HG03571 (cell line): ENCODE data around the gene HLA-DQA1.
A peak's percentile ranks its signal among the peaks of the same experiment; 100 is the strongest.
"Not testable (repeated sequence)": the region's sequence is repeated elsewhere in the genome, so short reads cannot be mapped to it uniquely, and the experiment has no call there.

Experiments used
- ATAC-seq: cut with Tn5 transposase; IDR thresholded peaks from one replicate; pipeline ENCODE4 v1.9.1; 2021; ENCODE audit not compliant: unreplicated experiment

The HLA-DQA1 gene

GRCh38 chr6:32657819-32658218 lies 20.6 kb downstream of the HLA-DQA1 start:
- ATAC-seq, result not testable (repeated sequence)

- ATAC-seq, result no peak
These were observed 21.2 kb downstream of the HLA-DQA1 start for GRCh38 chr6:32658268-32658897.

- ATAC-seq, result no peak
These were observed 22.8 kb downstream of the HLA-DQA1 start for GRCh38 chr6:32659856-32660595.

GRCh38 chr6:32662099-32662498 lies 24.9 kb downstream of the HLA-DQA1 start:
- ATAC-seq, result no peak

DNA sequence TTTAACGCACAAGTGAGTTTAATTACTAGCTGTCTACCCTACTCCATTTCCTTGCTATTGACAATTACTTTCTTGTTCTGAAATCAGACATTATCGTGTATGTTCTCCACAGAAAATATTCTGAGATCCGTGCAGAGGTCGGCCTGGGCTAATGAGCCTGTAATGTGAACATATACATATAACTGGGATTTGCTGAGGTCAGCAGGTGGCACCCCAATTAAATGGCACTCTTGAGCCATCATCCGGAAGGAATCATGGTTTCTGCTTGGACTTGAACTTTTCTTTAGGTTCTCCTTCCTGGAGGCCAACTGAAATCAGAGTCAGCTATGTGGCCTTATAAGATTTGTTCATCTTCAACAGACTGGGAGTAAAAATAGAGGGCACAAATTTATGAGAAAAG lies 25.6 kb downstream of the HLA-DQA1 start:
- ATAC-seq, result no peak

GRCh38 chr6:32664354-32664753 lies 27.1 kb downstream of the HLA-DQA1 start:
- ATAC-seq, result no peak

- ATAC-seq, result no peak
These were observed 27.7 kb downstream of the HLA-DQA1 start for GRCh38 chr6:32664827-32665362.

DNA sequence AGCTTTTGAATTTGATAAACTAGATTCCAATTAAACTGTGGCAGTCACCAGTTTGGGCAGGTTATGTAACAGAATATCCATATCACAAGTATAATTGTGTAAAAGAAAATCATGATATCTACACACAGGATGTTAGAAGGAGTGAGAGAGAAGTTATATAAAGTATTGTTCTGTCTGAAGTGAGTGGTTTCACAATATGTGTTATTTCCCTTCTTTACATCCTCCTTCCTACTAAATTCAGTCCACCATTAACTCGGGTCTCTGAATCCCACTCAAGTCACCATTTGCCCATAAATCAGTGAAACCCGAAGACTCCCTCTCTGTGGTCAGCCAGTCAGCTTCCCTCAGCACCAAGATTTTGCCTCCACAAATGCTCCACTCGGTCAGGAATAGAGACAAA lies 28.5 kb downstream of the HLA-DQA1 start:
- no peak for ATAC-seq

- ATAC-seq, result no peak
These were observed 29.5 kb downstream of the HLA-DQA1 start, which contains the start of gene HLA-DQB1 for GRCh38 chr6:32666420-32667300. Gene HLA-DQB1, minus strand, starts transcription at chr6:32666657. Its CDS starts 50 bp downstream, at chr6:32666607.

DNA sequence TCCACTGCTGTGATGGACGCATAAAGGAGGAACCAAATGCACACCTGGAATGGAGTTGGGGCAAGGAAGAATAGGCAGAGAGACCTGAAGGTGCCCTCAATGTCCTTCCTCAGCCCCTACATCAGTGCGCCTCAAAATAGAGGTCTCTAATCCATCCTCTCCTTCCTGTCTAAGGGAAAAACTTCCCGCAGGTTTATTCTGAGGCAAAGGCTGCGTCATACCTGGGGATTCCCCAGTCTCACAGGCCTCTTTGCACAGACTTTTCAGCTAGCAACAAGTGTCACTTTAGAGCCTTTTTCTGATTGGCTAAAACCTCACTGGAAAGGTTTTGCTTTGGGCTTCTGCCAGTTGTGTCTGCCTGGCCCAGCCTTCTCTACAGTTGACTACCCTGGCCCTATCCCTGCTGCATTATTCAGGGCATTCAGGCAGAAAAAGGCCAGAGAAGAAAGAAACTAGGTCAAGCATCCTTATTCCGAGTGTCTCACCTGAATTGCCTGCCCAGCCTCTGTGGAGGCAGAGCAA lies 31.1 kb downstream of the HLA-DQA1 start:
- no peak for ATAC-seq

DNA sequence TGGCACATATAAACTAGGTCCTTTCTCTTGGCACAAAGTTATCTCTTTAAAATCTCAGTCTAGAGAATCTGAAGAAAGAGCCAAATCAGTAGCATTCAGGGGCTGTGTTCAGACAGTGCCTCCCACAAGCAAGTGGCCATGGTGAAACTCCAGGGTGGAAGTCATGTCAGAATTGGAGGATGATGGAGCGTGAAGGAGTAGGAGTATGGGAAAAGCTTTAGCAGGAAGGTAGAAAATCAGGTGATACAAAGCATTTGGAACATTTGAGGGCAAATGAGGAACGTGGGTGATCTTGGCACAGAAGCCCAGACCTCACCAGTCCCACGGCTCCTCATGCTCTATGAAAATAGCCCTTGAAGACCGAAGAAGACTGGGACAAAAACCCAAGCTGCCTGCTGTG lies 32.0 kb downstream of the HLA-DQA1 start:
- ATAC-seq, result no peak

GRCh38 chr6:32669893-32670292 lies 32.7 kb downstream of the HLA-DQA1 start:
- no peak for ATAC-seq

GRCh38 chr6:32671908-32672307 lies 34.7 kb downstream of the HLA-DQA1 start:
- not testable (repeated sequence) for ATAC-seq

GRCh38 chr6:32674123-32674522 lies 36.9 kb downstream of the HLA-DQA1 start:
- ATAC-seq, result not testable (repeated sequence)

- ATAC-seq, result no peak
These were observed 42.3 kb downstream of the HLA-DQA1 start for GRCh38 chr6:32679492-32679891.

GRCh38 chr6:32680055-32680454 lies 42.8 kb downstream of the HLA-DQA1 start:
- no peak for ATAC-seq

- ATAC-seq, result no peak
These were observed 47.0 kb downstream of the HLA-DQA1 start for GRCh38 chr6:32684246-32684645.

DNA sequence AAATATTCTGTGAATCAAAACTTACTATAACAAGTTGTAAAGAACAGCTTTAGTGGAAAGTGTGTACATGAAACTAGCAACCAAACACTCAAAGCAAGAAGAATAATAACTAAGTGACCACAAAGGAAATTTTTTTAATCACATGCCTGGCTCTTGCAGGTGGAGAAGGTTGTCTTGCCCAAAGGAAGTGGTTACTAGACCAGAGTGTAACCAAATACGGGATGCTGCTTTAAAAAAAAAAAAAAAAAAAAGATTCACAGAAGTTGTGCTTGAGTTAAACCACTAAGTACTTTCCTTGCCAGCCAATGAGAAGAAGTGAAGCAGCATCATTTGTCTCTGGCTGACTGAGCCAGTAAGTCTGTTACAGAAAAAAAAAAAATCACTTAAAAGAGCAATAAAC lies 48.4 kb downstream of the HLA-DQA1 start:
- ATAC-seq, result peak; percentile 64

DNA sequence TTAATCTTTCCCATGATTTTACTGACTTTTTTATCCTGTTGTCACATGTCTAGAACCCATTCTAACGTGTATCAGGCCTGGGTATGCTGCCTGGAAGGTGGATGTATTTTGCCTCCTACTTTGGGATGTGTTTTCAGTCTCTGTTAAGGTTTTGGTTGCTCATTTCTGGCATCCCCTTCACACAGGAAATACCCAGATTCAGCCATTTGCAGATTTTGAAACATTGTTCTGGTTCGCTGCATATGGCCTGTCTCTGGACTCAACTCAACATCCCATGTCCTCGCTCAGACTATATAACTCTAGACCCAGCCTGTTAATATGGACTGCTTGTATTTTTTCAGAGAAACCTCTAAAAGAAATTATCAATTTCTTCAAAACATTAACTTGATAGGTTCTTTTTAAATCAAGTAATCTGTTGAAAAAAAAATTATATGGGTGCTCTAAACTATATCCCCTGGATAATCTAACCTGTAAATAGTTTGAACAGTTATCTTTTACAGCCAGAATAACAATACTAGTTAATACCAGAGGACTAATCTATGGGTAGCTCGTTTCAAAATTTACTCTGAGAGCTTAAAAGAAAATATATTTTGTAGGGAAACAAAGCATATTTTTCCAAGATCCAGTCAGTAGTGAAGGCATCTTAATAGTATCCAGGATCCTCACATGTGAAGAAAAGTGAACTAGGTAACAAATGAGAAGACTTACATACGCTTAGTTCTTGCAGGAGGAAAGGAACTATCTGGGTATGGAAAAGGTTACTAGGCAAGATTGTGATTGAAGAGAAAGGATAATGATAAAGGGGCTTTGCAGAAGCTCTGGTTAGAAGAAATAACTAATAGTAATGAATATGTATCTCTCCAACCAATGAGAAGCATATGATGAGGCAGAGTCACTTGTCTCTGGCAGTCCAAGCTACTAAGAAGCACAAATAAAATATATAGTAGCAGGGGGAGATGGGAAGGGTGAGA lies 52.6 kb downstream of the HLA-DQA1 start:
- no peak for ATAC-seq

- no peak for ATAC-seq
These were observed 54.8 kb downstream of the HLA-DQA1 start for GRCh38 chr6:32692019-32692418.
